ENCODE measurements around the gene HTR1B.
A peak's percentile ranks its signal among the peaks of the same experiment; 100 is the strongest.

- peak; percentile 60 to 83 (median 74) for TF ChIP-seq CTCF (IDR thresholded peaks at IDR 0.05)
- no peak for TF ChIP-seq POLR2A (IDR thresholded peaks at IDR 0.05)
These were observed 5.5 kb downstream of the HTR1B start for GRCh38 chr6:77457720-77458349.

All from adrenal gland (tissue), 5 donors.